IMR-90 (cell line): ENCODE measurements around the gene TRAF6. TPM values are rescaled to one million over a fixed set of nuclear protein-coding genes. Genes with fewer than 3 reads are reported as not detected.

Experiments used
- ATAC-seq: fragments of 200-7000 bp; cut with Tn5 transposase; 2 replicates; pipeline ENCODE4 v1.9.1; 2020; ENCODE audit warnings: low read depth, mild to moderate bottlenecking, moderate library complexity
- BruUV-seq: library from RNA; stranded (reverse); fragments of 400-500 nt; replicated peaks from 2 replicates; lab custom pipeline; 2021; lab: Mats Ljungman, UMichigan
- CTCF ChIA-PET: fragments of 300-600 bp; formaldehyde crosslinking; extraction: SDS; loops from one replicate; lab custom pipeline; 2021; ENCODE audit warnings: antibody characterized with exemption; lab: Yijun Ruan, JAX
- POLR2A ChIA-PET: fragments of 300-600 bp; sonication (Branson Sonifier 250); formaldehyde crosslinking; loops from one replicate; lab custom pipeline; 2022; ENCODE audit warnings: antibody characterized with exemption; ENCODE audit not compliant: unreplicated experiment; lab: Charles Lee
- DNase-seq: peaks from one replicate; pipeline ENCODE4 v3.0.0; 2013
- H2AFZ ChIP-seq: replicated peaks from 2 replicates; pipeline ENCODE3; 2013; ENCODE audit warnings: low read length, mild to moderate bottlenecking; ENCODE audit not compliant: poor library complexity
- H2AK5ac ChIP-seq: 2 replicates; pipeline ENCODE4 v1.6.1; 2013; ENCODE audit warnings: low read depth, low read length, inconsistent platforms
- H2AK9ac ChIP-seq: replicated peaks from 2 replicates; pipeline ENCODE3; 2013; ENCODE audit warnings: mild to moderate bottlenecking, low read depth, low read length, moderate library complexity; ENCODE audit not compliant: poor library complexity
- H2BK120ac ChIP-seq: 2 replicates; pipeline ENCODE4 v1.6.1; 2013; ENCODE audit warnings: low read depth, low read length, inconsistent platforms
- H2BK15ac ChIP-seq: 3 replicates; pipeline ENCODE4 v1.6.1; 2013; ENCODE audit warnings: low read depth, low read length, inconsistent platforms
- H2BK20ac ChIP-seq: 2 replicates; pipeline ENCODE4 v1.6.1; 2013; ENCODE audit warnings: low read depth, mild to moderate bottlenecking, inconsistent platforms, low read length, moderate library complexity
- H2BK5ac ChIP-seq: 2 replicates; pipeline ENCODE4 v1.6.1; 2013; ENCODE audit warnings: mild to moderate bottlenecking, low read depth, low read length, inconsistent platforms; ENCODE audit not compliant: poor library complexity, severe bottlenecking
- H3K14ac ChIP-seq: replicated peaks from 2 replicates; pipeline ENCODE4 v1.6.1; 2013; ENCODE audit warnings: low read depth, low read length, inconsistent platforms
- H3K18ac ChIP-seq: 2 replicates; pipeline ENCODE4 v1.6.1; 2013; ENCODE audit warnings: low read depth, low read length, control low read depth
- H3K23ac ChIP-seq: 2 replicates; pipeline ENCODE4 v1.6.1; 2013; ENCODE audit warnings: low read depth, low read length, inconsistent platforms
- H3K27ac ChIP-seq: 2 replicates; pipeline ENCODE4 v1.5.1; 2013; ENCODE audit warnings: mild to moderate bottlenecking, control low read depth, low read length; ENCODE audit not compliant: insufficient read depth
- H3K27me3 ChIP-seq: 2 replicates; pipeline ENCODE4 v1.6.1; 2013; ENCODE audit warnings: low read length; ENCODE audit not compliant: control insufficient read depth, insufficient read depth
- H3K36me3 ChIP-seq: 2 replicates; pipeline ENCODE4 v1.6.1; 2013; ENCODE audit warnings: low read length, mixed read lengths; ENCODE audit not compliant: control insufficient read depth, insufficient read depth
- H3K4ac ChIP-seq: 2 replicates; pipeline ENCODE4 v1.6.1; 2013; ENCODE audit warnings: low read depth, low read length, inconsistent platforms
- H3K4me1 ChIP-seq: 2 replicates; pipeline ENCODE4 v1.6.1; 2013; ENCODE audit warnings: low read length, mixed read lengths; ENCODE audit not compliant: control insufficient read depth, insufficient read depth
- H3K4me2 ChIP-seq: 2 replicates; pipeline ENCODE4 v1.6.1; 2013; ENCODE audit warnings: low read depth, mild to moderate bottlenecking, control low read depth, low read length, moderate library complexity
- H3K4me3 ChIP-seq: 2 replicates; pipeline ENCODE4 v1.5.1; 2013; ENCODE audit warnings: low read depth, mild to moderate bottlenecking, control low read depth, low read length, moderate library complexity; ENCODE audit not compliant: insufficient read depth
- H3K56ac ChIP-seq: 2 replicates; pipeline ENCODE4 v1.6.1; 2013; ENCODE audit warnings: low read length, inconsistent platforms; ENCODE audit not compliant: insufficient read depth; ENCODE audit errors: extremely low read depth
- H3K79me1 ChIP-seq, 2 experiments: 2 replicates each; pipeline ENCODE4 v1.6.1; 2013; ENCODE audit warnings: low read length in 2 of 2, inconsistent platforms in 1 of 2, low read depth in 1 of 2
- H3K9ac ChIP-seq: 2 replicates; pipeline ENCODE4 v1.6.1; 2013; ENCODE audit warnings: low read depth, low read length, control low read depth
- H3K9me1 ChIP-seq: 2 replicates; pipeline ENCODE4 v1.6.1; 2013; ENCODE audit warnings: low read length, inconsistent platforms; ENCODE audit not compliant: insufficient read depth
- H3K9me3 ChIP-seq: 2 replicates; pipeline ENCODE4 v1.6.1; 2013; ENCODE audit warnings: low read length; ENCODE audit not compliant: control insufficient read depth, insufficient read depth
- H4K20me1 ChIP-seq: 2 replicates; pipeline ENCODE4 v1.6.1; 2013; ENCODE audit warnings: low read length, inconsistent platforms; ENCODE audit not compliant: insufficient read depth
- H4K5ac ChIP-seq: 2 replicates; pipeline ENCODE4 v1.6.1; 2013; ENCODE audit warnings: mild to moderate bottlenecking, low read depth, low read length, control low read depth
- H4K8ac ChIP-seq, 2 experiments: 2 replicates each; pipeline ENCODE4 v1.6.1; 2013; ENCODE audit warnings: low read depth in 2 of 2, low read length in 2 of 2, control low read depth in 1 of 2, inconsistent platforms in 1 of 2
- H4K91ac ChIP-seq: 2 replicates; pipeline ENCODE4 v1.6.1; 2013; ENCODE audit warnings: low read depth, low read length, inconsistent platforms; ENCODE audit not compliant: insufficient read depth
- CEBPB ChIP-seq: IDR thresholded peaks from 2 replicates; pipeline ENCODE4 v1.6.1; 2012; ENCODE audit warnings: low read depth, low read length, improper control_type of control experiment
- CHD1 ChIP-seq: IDR thresholded peaks from 2 replicates; pipeline ENCODE4 v1.6.1; 2012; ENCODE audit warnings: low read depth, low read length, improper control_type of control experiment
- ELK1 ChIP-seq: fragments of 150-350 bp; IDR thresholded peaks from 2 replicates; pipeline ENCODE4 v1.6.1; 2016; ENCODE audit warnings: low read depth, mild to moderate bottlenecking, low read length, moderate library complexity, borderline replicate concordance
- FOS ChIP-seq: fragments of 150-350 bp; IDR thresholded peaks from 2 replicates; pipeline ENCODE4 v1.6.1; 2016; ENCODE audit warnings: low read depth, low read length
- MAFK ChIP-seq: IDR thresholded peaks from 2 replicates; pipeline ENCODE4 v1.6.1; 2012; ENCODE audit warnings: low read depth, low read length, improper control_type of control experiment
- MAZ ChIP-seq: IDR thresholded peaks from 2 replicates; pipeline ENCODE4 v1.6.1; 2012; ENCODE audit warnings: low read depth, mild to moderate bottlenecking, low read length, improper control_type of control experiment, moderate library complexity, borderline replicate concordance
- MXI1 ChIP-seq: IDR thresholded peaks from 2 replicates; pipeline ENCODE4 v1.6.1; 2012; ENCODE audit warnings: low read depth, mild to moderate bottlenecking, low read length, moderate library complexity, borderline replicate concordance
- NFE2L2 ChIP-seq: fragments of 150-350 bp; IDR thresholded peaks from 2 replicates; pipeline ENCODE4 v1.6.1; 2016; ENCODE audit warnings: low read depth, mild to moderate bottlenecking, low read length
- POLR2A ChIP-seq: IDR thresholded peaks from 2 replicates; pipeline ENCODE4 v1.6.1; 2012; ENCODE audit warnings: mild to moderate bottlenecking, low read depth, low read length
- RCOR1 ChIP-seq: IDR thresholded peaks from 2 replicates; pipeline ENCODE4 v1.6.1; 2012; ENCODE audit warnings: mild to moderate bottlenecking, low read length, improper control_type of control experiment; ENCODE audit not compliant: insufficient replicate concordance
- RFX5 ChIP-seq: IDR thresholded peaks from 2 replicates; pipeline ENCODE4 v1.8.0; 2012; ENCODE audit warnings: low read depth, mild to moderate bottlenecking, low read length, moderate library complexity
- WGBS, 2 experiments: methylation state at CpG; one replicate each; pipeline versions ENCODE4 v1.1.5 to v1.1.7; 2013; ENCODE audit warnings: missing lambda C conversion rate in 2 of 2; ENCODE audit not compliant: insufficient read length in 1 of 2; ENCODE audit errors: extremely low coverage in 2 of 2; 5-methylcytosine and 5-hydroxymethylcytosine counted together
- dilution Hi-C: fragments of 300-500 bp; cut with HindIII; formaldehyde crosslinking; loops from one replicate; pipeline ENCODE4 v1.14.3; 2018; ENCODE audit warnings: low sequenced_read_pairs; ENCODE audit not compliant: unreplicated experiment
- in situ Hi-C: fragments of 300-500 bp; cut with MboI; formaldehyde crosslinking; loops from 3 replicates; pipeline ENCODE4 v1.14.3; 2019; ENCODE audit warnings: low sequenced_read_pairs, inconsistent platforms, mixed read lengths
- intact Hi-C: fragments of 100-400 bp; cut with micrococcal nuclease; formaldehyde crosslinking; loops from 2 replicates; pipeline ENCODE4 v1.10.0; 2022
- polyA plus RNA-seq, 3 experiments: library from polyadenylated mRNA; depleted of rRNA; stranded (reverse); fragments of >200 nt; gene quantifications; 2 replicates each; pipeline ENCODE4 v1.2.3, GENCODE V29; 2012; ENCODE audit warnings: low replicate concordance in 1 of 3
- total RNA-seq: library from RNA; depleted of rRNA; stranded (reverse); fragments of >200 nt; gene quantifications from 2 replicates; pipeline ENCODE4 v1.2.3, GENCODE V29; 2012
- TF ChIP-seq, protein P1 (sequence below): conservative IDR thresholded peaks from 2 replicates; pipeline ENCODE4 v1.5.1; 2012; ENCODE audit warnings: mild to moderate bottlenecking, low read depth, low read length, improper control_type of control experiment

The TRAF6 gene
- total and polyA plus RNA-seq, 2 of the 4 experiments (the other 2 are of a cell fraction) = 6.0 to 17.6 TPM

- H3K4ac ChIP-seq = no peak overlapping the region
- no peak overlapping the region for H3K14ac ChIP-seq
- no peaks in the 10 kb centered on the region for H3K27me3 ChIP-seq
- no peak overlapping the region for H2AK9ac ChIP-seq
- ATAC-seq = no peak
- peaks cover 33% of the 10 kb centered on the region for H3K36me3 ChIP-seq
- peaks cover 19 to 46% of the 10 kb centered on the region in 2 experiments for H3K79me1 ChIP-seq
- whole genome bisulfite sequencing, 2 experiments = 100% methylated on average over 1 of the region's 16 CpGs; no CpG with 5 or more reads in 1 of the 2 experiments
- intact Hi-C loops (no loop called here), dilution Hi-C loops (no loop called here), in situ Hi-C loops (loop anchor here (25.0 kb wide), 1 partner anchor 678 kb away; no protein-coding TSS in a partner anchor)
- no peak for DNase-seq
- TF ChIP-seq RFX5 = no peak
- no peak for TF ChIP-seq POLR2A
- TF ChIP-seq MAFK = no peak
- no peak for TF ChIP-seq CHD1
- TF ChIP-seq CEBPB = no peak
- no peak for TF ChIP-seq MXI1
- no peak for TF ChIP-seq NFE2L2
- TF ChIP-seq ELK1 = no peak
- no peak for TF ChIP-seq RCOR1
- TF ChIP-seq FOS = no peak
- no peak for TF ChIP-seq MAZ
- TF ChIP-seq, protein P1, sequence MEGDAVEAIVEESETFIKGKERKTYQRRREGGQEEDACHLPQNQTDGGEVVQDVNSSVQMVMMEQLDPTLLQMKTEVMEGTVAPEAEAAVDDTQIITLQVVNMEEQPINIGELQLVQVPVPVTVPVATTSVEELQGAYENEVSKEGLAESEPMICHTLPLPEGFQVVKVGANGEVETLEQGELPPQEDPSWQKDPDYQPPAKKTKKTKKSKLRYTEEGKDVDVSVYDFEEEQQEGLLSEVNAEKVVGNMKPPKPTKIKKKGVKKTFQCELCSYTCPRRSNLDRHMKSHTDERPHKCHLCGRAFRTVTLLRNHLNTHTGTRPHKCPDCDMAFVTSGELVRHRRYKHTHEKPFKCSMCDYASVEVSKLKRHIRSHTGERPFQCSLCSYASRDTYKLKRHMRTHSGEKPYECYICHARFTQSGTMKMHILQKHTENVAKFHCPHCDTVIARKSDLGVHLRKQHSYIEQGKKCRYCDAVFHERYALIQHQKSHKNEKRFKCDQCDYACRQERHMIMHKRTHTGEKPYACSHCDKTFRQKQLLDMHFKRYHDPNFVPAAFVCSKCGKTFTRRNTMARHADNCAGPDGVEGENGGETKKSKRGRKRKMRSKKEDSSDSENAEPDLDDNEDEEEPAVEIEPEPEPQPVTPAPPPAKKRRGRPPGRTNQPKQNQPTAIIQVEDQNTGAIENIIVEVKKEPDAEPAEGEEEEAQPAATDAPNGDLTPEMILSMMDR = no peak
- ChIA-PET CTCF (interaction anchor here (3.3 kb wide), 1 partner anchor 12 kb away, joined by 12 read pairs; no protein-coding TSS in a partner anchor), POLR2A (no interaction called here)
- no peak overlapping the region for H2AK5ac ChIP-seq
- H2AFZ ChIP-seq = no peak overlapping the region
- H2BK5ac ChIP-seq = no peak overlapping the region
- no peaks in the 10 kb centered on the region for H3K9me1 ChIP-seq
- no TSS peak for BruUV-seq
- H4K20me1 ChIP-seq = no peaks in the 10 kb centered on the region; the same call in 1 of the 2 replicates
- no peaks in the 10 kb centered on the region for H3K9me3 ChIP-seq
- H4K91ac ChIP-seq = no peak overlapping the region
- H4K5ac ChIP-seq = no peak overlapping the region
- H2BK20ac ChIP-seq = no peak overlapping the region
- no peak overlapping the region for H4K8ac ChIP-seq
- H3K56ac ChIP-seq = no peak overlapping the region
- peaks cover 1% of the 10 kb centered on the region; the same call in 1 of the 2 replicates for H3K4me1 ChIP-seq
- H3K9ac ChIP-seq = no peak overlapping the region
- H3K4me3 ChIP-seq = no peak overlapping the region
- no peak overlapping the region for H2BK120ac ChIP-seq
- H3K27ac ChIP-seq = no peak overlapping the region
- no peak overlapping the region for H3K23ac ChIP-seq
- H2BK15ac ChIP-seq = no peak overlapping the region
- no peak overlapping the region for H3K18ac ChIP-seq
- no peak overlapping the region for H3K4me2 ChIP-seq
Measured at GRCh38 chr11:36490026-36490806, 19.9 kb downstream of the TRAF6 start.
